MM.1S (cell line): ENCODE results near the gene RPL38.

Experiments used
- DNase-seq: peaks from one replicate; pipeline ENCODE4 v3.0.0-alpha.2; 2015
- H2AFZ ChIP-seq: fragments of 300-600 bp; sonication (generic); 2 replicates; pipeline ENCODE4 v1.6.0; 2016; ENCODE audit warnings: antibody characterized with exemption, low read length
- H3F3A ChIP-seq: fragments of 300-600 bp; sonication (generic); 2 replicates; pipeline ENCODE4 v1.6.1; 2016; ENCODE audit warnings: mild to moderate bottlenecking, antibody characterized with exemption, low read length, moderate library complexity, mixed read lengths; ENCODE audit not compliant: insufficient read depth
- H3K27ac ChIP-seq: fragments of 300-600 bp; sonication (generic); 2 replicates; pipeline ENCODE4 v1.5.1; 2016; ENCODE audit warnings: mild to moderate bottlenecking, low read length
- H3K27me3 ChIP-seq: fragments of 300-600 bp; sonication (generic); replicated peaks from 2 replicates; pipeline ENCODE4 v1.6.0; 2016; ENCODE audit warnings: low read length; ENCODE audit not compliant: insufficient read depth
- H3K36me3 ChIP-seq: fragments of 300-600 bp; sonication (generic); replicated peaks from 2 replicates; pipeline ENCODE4 v1.6.1; 2016; ENCODE audit warnings: mild to moderate bottlenecking, low read length, mixed read lengths; ENCODE audit not compliant: insufficient read depth
- H3K4me1 ChIP-seq: fragments of 300-600 bp; sonication (generic); 2 replicates; pipeline ENCODE4 v1.6.1; 2016; ENCODE audit warnings: low read length, mixed read lengths
- H3K4me2 ChIP-seq: fragments of 300-600 bp; sonication (generic); 2 replicates; pipeline ENCODE4 v1.6.0; 2016; ENCODE audit warnings: low read depth, low read length
- H3K4me3 ChIP-seq: fragments of 300-600 bp; sonication (generic); 2 replicates; pipeline ENCODE4 v1.5.1; 2016; ENCODE audit warnings: low read length, mixed read lengths
- H3K79me2 ChIP-seq: fragments of 300-600 bp; sonication (generic); 2 replicates; pipeline ENCODE4 v1.6.1; 2016; ENCODE audit warnings: mixed run types, low read length, mixed read lengths
- H3K9ac ChIP-seq: fragments of 300-600 bp; sonication (generic); 2 replicates; pipeline ENCODE4 v1.6.1; 2016; ENCODE audit warnings: low read length, mixed read lengths
- H3K9me2 ChIP-seq: fragments of 300-600 bp; sonication (generic); replicated peaks from 2 replicates; pipeline ENCODE4 v1.6.1; 2016; ENCODE audit warnings: mild to moderate bottlenecking, low read length, mixed read lengths; ENCODE audit not compliant: insufficient read depth
- H3K9me3 ChIP-seq: fragments of 300-600 bp; sonication (generic); replicated peaks from 2 replicates; pipeline ENCODE4 v1.6.1; 2016; ENCODE audit warnings: mild to moderate bottlenecking, low read length, mixed read lengths; ENCODE audit not compliant: insufficient read depth
- H4K20me1 ChIP-seq: fragments of 300-600 bp; sonication (generic); 2 replicates; pipeline ENCODE4 v1.6.1; 2016; ENCODE audit warnings: mild to moderate bottlenecking, low read length, moderate library complexity, mixed read lengths; ENCODE audit not compliant: insufficient read depth
- CTCF ChIP-seq: fragments of 300-600 bp; sonication (generic); IDR thresholded peaks from 2 replicates; pipeline ENCODE4 v1.5.1; 2016; ENCODE audit warnings: antibody characterized with exemption, low read length, mixed read lengths
- EZH2 ChIP-seq: fragments of 300-600 bp; sonication (generic); optimal IDR thresholded peaks from 2 replicates; pipeline ENCODE3; 2017; ENCODE audit warnings: low read depth, mild to moderate bottlenecking, antibody characterized with exemption, low read length, mixed read lengths
- EZH2phosphoT487 ChIP-seq: fragments of 300-600 bp; sonication (generic); IDR thresholded peaks from 2 replicates; pipeline ENCODE4 v1.6.1; 2018; ENCODE audit warnings: antibody characterized with exemption, low read length

The RPL38 gene

GRCh38 chr17:74253036-74253435 lies 49.6 kb downstream of the RPL38 start:
- H3K79me2 ChIP-seq: no peaks in the 10 kb centered on the region
- H3K36me3 ChIP-seq: no peaks in the 10 kb centered on the region
- no peaks in the 10 kb centered on the region for H3K9me3 ChIP-seq
- H3K4me2 ChIP-seq: no peak overlapping the region
- no peaks in the 10 kb centered on the region for H4K20me1 ChIP-seq
- no peaks in the 10 kb centered on the region for H3K4me1 ChIP-seq
- no peaks in the 10 kb centered on the region for H3K9me2 ChIP-seq
- H3K4me3 ChIP-seq: no peak overlapping the region
- no peak overlapping the region for H3K9ac ChIP-seq
- H3K27ac ChIP-seq: no peak overlapping the region
- H3F3A ChIP-seq: no peaks in the 10 kb centered on the region
- no peak for DNase-seq
- H2AFZ ChIP-seq: no peak overlapping the region
- peaks cover 84% of the 10 kb centered on the region for H3K27me3 ChIP-seq
- TF ChIP-seq EZH2phosphoT487 (no peak), EZH2 (no peak), CTCF (no peak)

GRCh38 chr17:74257311-74257710 lies 53.8 kb downstream of the RPL38 start:
- no peak overlapping the region for H2AFZ ChIP-seq
- TF ChIP-seq EZH2 (no peak), CTCF (no peak), EZH2phosphoT487 (no peak)
- no peak overlapping the region for H3K4me3 ChIP-seq
- H3K9me2 ChIP-seq: no peaks in the 10 kb centered on the region
- H3K4me1 ChIP-seq: no peaks in the 10 kb centered on the region
- H3F3A ChIP-seq: no peaks in the 10 kb centered on the region
- no peaks in the 10 kb centered on the region for H3K9me3 ChIP-seq
- peaks cover 87% of the 10 kb centered on the region for H3K27me3 ChIP-seq
- no peaks in the 10 kb centered on the region for H3K79me2 ChIP-seq
- H3K36me3 ChIP-seq: no peaks in the 10 kb centered on the region
- H3K27ac ChIP-seq: no peak overlapping the region
- H3K4me2 ChIP-seq: no peak overlapping the region
- DNase-seq: no peak
- H3K9ac ChIP-seq: no peak overlapping the region
- no peaks in the 10 kb centered on the region for H4K20me1 ChIP-seq

- no peaks in the 10 kb centered on the region for H3K79me2 ChIP-seq
- no peaks in the 10 kb centered on the region for H3F3A ChIP-seq
- no peaks in the 10 kb centered on the region for H3K9me3 ChIP-seq
- peaks cover 80% of the 10 kb centered on the region for H3K27me3 ChIP-seq
- H3K36me3 ChIP-seq: no peaks in the 10 kb centered on the region
- H3K9ac ChIP-seq: no peak overlapping the region
- H3K4me3 ChIP-seq: no peak overlapping the region
- DNase-seq: no peak
- no peak overlapping the region for H3K4me2 ChIP-seq
- no peaks in the 10 kb centered on the region for H4K20me1 ChIP-seq
- no peak overlapping the region for H2AFZ ChIP-seq
- no peaks in the 10 kb centered on the region for H3K4me1 ChIP-seq
- no peak for TF ChIP-seq EZH2phosphoT487
- no peak for TF ChIP-seq CTCF
- TF ChIP-seq EZH2: no peak
- H3K9me2 ChIP-seq: no peaks in the 10 kb centered on the region
- no peak overlapping the region for H3K27ac ChIP-seq
Measured at GRCh38 chr17:74259667-74260524, 56.4 kb downstream of the RPL38 start.
